ENCODE data around the gene CDH10. TPM values are rescaled to one million over a fixed set of nuclear protein-coding genes. Genes with fewer than 3 reads are reported as not detected.

CDH10 gene
- under 0.01 TPM in 1 of 2 replicates, not detected in the other for total RNA-seq

DNA sequence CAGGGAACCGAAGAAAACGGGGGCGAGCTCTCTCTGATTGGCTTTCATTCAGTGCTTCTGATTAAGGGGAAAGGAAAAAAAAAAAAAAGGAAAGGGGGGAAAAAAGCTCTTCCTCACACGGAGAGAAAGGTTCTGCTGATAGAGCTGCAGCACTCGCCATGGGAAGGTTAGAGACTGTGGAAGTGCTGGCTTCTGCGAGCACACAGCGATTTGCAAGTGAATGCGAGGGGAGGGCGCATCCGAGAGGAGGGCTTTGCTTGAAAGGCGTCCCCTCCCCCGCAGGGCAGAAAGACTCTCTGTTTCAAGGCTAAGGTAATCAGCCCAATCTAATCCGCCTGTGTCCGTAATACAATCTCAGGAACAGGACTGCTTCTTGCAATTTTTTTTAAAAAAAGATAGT is at the start of gene CDH10:
Gene CDH10, minus strand, starts transcription at position 218 of the 400 bp plus-strand sequence. CDS start 51,488 bp downstream, outside the sequence.
- no peak for DNase-seq (ENCODE audit: low read depth in 2 of 2)

DNA sequence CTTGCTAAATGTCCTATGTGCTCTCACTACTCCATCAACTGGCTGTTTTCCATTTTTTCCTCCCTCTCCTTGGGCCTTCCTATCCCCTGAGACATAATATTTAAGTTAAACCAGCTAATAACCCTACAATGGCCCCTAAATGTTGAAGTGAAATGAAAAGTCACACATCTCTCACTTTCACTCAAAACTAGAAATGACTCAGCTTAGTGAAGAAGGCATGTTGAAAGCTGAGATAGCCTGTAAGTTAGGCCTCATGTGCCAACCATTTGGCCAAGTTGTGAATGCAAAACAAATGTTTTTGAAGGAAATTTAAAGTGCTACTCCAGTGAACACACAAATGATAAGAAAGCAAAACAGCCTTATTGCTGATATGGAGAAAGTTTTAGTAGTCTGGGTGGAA is 48.8 kb upstream of the CDH10 start:
- no peak for DNase-seq (ENCODE audit: low read depth in 2 of 2)

DNA sequence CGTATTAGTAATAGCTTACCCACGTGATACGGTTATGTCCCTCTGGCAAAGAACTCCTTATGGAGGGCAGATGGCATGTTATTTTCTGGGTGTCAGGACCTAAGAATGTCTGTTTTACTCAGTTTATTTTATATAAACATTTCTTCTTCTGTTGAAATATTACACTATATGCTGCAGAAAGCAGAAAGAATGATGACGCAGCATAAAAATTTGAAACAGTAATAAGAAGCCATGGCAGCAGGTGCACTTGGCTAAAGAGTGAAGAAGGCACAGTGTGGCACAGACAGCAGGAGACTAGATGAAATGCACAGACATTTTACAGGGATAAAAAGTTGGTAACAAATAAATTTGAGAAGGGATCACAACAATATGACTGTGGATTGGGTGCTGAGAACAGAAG is 46.3 kb upstream of the CDH10 start:
- DNase-seq (ENCODE audit: low read depth in 2 of 2): no peak

DNA sequence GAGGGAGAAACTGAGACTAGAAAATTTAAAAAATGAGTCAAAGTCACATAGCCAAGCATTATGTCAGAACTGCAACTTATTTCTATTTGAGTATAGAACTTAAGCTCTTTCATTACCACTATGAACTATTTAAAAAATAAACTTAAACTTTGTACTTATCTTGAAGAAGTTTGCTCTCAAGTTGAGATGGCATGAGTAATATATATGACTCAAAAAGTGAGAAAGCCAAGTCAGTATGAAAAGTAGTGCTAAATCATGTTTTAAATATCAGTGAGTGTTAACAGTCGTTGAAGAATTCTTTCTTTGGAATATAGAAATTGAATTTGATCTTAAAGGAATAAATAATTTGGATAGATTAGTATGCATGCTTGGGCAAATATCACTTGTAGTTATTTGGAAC is 36.3 kb upstream of the CDH10 start:
- DNase-seq (ENCODE audit: low read depth in 2 of 2): no peak

DNA sequence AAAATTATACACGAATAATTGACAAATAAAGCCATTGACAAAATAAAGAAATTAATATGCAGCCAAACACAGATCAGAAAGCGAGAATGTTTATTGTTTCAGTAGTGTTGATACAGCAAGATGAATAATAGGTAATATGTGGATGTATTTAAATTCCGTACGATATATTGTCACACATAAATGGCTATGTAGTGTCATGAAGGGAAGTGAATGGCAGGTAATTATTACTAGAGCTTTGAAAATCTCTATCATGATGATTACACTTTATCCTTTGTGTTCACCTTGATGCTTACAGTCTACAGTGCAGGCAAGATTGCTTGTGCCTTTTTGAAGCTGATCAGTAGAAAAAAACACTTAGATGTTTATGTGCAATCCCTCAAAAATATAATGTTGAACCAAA is 23.3 kb upstream of the CDH10 start:
- DNase-seq (ENCODE audit: low read depth in 2 of 2): no peak

DNA sequence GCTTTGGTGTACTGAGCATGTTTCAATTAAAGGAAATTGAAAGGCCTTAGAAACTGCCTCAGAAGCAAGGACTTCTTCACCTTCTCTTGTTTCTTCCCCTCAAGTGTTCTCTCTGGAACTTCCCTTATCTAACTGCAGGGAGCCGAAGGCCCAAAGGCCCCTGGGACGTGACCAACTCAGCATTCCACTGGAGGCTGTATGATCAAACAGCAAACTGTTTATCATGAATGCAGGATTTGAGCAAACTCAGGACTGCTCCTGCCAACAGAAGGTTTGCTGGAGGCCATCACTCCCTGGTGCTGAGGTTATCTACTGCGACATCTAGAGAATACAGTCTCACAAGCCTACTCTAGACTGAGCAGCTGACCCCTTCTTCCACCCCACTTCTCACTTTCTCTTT is 4.8 kb upstream of the CDH10 start:
- DNase-seq (ENCODE audit: low read depth in 2 of 2): no peak

DNA sequence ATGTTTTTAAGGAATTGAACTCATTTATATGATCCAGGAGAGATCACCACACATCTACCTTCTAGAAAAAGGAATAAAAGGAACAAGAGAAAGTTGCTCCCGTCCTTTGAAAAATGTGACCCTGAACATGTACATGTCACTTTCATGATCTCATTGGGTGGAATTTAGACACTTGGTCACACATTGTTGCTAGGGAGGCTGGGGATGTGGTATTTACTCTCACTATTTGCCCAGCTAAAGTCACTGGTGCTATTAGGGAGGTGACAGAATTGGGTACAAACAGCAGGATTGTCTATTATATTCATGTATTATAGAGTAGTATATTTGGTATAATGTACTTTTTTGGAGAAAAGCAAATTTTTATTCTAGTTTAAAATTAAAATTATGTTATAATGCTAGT is 2.1 kb upstream of the CDH10 start:
- no peak for DNase-seq (ENCODE audit: low read depth in 2 of 2)

DNA sequence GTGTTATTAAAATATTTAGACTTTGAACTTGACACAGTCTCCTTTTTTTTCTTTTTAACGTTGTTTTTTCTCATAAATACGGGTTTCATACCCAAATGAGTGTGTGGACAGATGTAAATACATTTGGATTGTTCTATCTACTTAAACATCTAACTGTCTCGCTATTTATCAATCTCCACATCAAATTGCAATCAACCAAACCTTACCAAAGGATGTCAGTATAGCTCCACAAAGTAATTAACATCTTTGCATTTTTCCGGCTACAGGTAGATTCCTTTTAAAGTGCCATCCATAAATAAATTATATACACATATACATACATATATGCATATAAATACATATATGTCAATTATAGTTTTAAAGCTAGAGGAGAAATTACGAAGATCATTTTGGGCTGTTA is 705 bp upstream of the CDH10 start:
- no peak for DNase-seq (ENCODE audit: low read depth in 2 of 2)

DNA sequence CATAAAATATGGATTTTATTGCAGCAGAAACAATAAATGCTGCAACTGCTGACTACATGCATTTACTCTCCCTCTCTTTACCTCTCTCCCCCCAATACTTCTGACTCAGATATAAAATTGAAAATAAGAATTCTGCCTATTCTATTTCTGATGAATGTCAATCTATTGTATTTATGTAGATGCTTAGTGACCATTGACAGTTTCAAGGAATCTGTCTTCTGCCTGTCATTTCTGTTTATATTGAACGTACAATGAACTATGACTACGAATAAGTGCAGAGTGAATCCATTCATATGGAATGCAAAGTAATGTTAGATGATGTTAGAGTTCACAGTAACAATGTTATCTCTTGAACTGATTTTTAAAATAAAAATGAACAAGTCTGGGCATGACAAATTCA is 898 bp downstream of the CDH10 start:
- DNase-seq (ENCODE audit: low read depth in 2 of 2): no peak

DNA sequence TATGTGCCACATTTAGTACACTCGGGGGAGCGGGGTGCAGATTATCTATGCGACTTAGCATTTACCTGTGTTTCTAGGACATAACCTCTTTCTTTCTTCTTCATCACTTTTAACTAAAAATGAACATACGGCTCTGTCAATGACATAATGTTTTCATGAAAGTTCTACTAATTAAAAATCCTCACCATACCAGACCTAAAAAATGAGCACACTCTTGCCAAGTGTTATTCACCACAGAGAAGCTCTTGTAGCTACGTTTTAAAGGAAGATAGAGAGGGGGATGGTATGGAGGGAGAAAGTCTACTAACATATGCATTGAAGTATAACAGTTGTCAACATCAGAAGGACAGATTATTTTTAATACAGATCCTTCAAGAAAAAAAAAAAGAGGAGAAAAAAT is 1.6 kb downstream of the CDH10 start:
- no peak for DNase-seq (ENCODE audit: low read depth in 2 of 2)

DNA sequence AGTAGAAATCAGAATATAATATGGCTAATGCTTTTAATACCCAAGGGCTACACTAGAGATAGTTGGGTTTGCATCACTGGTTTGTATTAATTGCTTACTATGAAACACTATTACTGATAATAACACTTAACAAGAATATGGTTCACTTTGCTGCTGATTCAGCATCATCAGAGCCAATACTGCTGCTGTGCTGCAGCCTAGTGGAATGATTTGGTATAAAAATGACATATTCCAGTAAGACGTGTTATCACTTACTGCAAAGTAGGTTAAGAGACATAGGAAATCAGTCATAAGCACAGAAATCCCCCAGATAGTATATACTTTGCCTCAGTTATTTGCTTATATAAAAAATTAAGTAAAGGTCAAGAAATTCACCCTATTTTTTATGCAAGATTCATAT is 2.8 kb downstream of the CDH10 start:
- peak; percentile 19 to 20 for DNase-seq (ENCODE audit: low read depth in 2 of 2)

DNA sequence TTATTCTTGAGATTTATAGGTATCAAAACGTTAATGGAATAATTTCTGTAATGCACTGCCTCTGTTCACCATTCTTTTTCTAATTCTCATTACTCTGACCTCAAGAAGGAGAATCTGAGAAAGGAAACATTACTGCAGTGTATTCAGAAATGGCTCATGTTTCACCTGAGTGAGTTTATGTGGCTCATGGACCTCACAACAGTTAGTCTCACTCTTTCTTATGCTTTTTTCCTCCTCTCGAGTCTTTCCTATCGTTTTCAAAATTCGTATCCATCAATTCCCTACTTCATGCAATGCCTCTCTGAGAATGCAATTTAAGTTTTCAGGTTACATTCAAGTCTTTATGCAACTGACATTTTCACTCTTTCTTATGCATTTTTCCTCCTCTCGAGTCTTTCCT is 9.6 kb downstream of the CDH10 start:
- DNase-seq (ENCODE audit: low read depth in 2 of 2): no peak

DNA sequence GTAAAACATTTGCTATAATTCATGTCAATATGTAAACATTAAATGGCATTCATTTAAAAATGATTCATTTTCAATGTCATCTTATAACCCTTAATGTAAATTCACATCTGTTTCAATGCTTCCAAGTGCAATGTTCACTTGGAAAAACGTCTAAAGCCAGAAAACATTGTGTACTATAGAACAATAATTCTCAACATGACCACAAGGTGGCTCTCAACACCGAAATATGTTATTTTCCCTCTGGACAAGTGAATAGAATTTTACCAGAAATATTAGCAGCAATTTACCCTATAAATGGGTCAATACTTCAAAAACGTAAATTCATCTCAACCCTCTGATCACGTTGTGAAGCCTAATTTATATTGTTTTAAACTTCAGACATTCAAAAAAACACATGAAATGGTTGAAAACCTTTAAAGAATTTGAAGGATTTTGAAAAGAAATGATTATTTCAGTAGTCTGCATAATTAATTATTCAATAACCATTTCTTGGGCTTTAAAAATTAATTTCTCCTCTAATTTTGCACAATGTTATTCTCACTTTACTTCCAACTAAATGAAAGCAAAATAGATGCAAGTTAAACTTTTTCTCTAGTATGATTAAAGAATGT is 11.0 kb downstream of the CDH10 start:
- peak; percentile 34 to 45 for DNase-seq (ENCODE audit: low read depth in 2 of 2)

DNA sequence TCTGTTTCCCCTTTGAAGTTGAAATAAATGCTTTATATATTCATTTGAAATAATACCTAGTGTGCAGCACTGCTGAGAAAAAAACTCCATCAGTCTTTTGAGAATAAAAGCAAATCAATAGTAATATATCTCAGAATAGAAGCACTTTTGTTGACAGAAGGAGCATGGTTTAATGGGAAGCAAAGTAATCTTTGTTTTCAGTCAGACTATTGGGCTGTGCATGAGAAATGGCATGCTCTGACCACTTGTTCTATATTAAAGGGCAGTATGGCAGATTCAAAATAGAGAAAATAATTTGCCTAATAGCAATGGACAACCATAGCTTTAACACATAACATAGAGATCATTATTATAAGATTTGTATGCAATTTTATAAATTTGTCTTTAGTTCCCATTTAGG is 12.4 kb downstream of the CDH10 start:
- DNase-seq (ENCODE audit: low read depth in 2 of 2): no peak

DNA sequence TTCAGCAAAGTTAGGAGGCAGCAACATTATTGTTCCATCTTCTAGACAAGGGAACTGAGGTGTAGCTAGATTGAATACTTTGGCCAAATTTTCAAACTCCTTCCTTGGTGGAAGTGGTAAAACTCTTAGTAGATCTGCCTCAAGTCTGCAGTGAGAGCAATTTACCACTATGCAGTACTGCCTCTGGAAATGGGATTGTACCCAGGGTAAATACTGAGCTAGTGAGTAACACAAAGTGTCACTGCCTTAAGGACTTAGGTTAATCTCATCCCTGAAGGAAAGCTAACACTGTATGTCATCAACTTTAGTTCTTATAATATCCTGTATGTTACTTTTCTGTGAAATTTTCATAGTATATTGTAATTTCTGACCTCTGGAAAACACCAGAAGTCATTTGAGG is 13.9 kb downstream of the CDH10 start:
- DNase-seq (ENCODE audit: low read depth in 2 of 2): no peak

DNA sequence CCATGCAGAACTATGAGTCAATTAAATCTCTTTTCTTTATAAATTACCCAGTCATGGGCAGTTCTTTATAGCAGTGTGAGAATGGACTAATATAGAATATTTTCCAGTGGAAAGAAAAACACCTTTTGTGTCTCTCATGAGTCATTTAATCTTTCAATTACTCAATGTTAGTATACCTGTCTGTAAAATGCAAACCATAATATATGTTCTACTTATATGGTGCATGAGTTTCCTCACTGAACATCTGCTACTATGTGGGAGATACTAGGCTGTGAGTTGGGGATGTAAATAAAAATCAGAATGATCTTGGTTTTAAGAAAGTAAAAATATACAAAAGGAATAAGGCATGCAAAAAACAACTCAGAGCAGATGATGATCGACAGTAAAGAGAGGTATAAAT is 15.0 kb downstream of the CDH10 start:
- no peak for DNase-seq (ENCODE audit: low read depth in 2 of 2)

DNA sequence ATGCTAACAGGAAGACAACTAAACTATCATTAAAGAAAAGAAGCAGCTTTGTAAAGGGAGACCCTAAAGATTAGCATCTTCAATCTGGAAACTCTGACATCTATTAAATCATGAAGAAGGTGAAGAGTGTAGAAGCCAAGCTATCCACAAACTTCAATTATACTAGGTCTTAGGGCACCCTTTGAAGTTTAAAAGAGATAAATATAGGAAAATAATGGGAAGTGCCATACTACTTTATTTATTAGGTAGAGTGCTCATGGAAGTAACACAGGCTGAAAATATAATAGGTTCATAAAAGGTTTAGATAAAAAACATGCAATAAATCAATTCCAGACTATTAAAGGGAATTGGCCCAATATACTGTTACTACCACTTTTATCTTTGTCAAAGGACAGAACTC is 19.9 kb downstream of the CDH10 start:
- no peak for DNase-seq (ENCODE audit: low read depth in 2 of 2)

DNA sequence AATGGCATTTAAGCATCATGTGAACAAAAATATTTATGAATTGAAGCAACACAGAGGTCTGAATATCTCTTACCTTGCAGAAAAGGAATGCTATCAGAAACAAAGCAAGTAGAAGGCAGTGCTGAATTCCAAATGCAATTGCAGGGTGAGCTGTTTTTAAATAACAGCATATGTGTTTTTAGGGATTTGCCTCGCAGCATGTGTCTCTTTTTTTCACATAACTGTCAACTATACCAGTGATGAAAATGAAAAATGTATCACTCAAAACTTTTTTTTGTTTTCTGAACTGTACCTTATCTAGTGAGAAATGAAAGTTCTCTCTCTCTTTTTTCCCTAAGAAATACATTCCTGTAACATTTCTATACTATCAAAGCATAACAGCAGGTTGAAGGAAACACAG is 21.2 kb downstream of the CDH10 start:
- no peak for DNase-seq (ENCODE audit: low read depth in 2 of 2)

DNA sequence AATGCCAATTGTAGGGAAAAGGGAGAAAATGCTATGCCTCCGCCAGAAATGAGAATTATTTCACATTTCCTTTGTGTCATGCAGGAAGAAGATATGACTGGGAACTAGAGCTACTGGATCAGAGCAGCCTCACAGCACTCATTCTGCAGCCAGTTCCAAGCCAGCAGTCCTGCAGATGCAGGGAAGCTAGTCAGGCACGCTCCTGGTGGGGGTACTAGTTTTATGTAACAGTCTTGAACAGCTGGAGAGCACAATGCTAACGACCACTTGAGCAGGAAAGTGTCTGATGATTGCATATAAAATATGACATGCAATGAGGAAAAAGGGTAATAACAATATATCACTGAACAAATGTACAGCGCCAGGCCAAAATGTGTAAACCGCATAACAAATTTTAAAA is 21.7 kb downstream of the CDH10 start:
- DNase-seq (ENCODE audit: low read depth in 2 of 2): no peak

DNA sequence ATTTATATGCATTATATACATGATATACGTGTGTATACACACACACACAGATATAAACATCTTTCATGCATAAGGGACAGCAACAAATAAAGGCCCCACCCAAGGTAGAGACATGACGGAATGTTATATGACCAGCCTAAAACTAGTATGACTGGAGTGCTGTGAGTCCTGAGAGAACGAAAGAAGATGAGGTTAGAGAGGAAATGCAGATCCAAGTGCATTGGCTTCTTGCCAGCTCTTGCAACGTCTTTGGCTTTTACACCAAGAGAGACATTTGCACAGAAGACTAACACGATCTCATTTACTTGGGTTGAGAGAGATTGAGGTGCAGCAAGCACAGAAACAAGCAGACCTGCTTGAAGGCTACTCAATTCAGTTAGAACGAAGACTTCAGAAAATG is 23.0 kb downstream of the CDH10 start:
- no peak for DNase-seq (ENCODE audit: low read depth in 2 of 2)

DNA sequence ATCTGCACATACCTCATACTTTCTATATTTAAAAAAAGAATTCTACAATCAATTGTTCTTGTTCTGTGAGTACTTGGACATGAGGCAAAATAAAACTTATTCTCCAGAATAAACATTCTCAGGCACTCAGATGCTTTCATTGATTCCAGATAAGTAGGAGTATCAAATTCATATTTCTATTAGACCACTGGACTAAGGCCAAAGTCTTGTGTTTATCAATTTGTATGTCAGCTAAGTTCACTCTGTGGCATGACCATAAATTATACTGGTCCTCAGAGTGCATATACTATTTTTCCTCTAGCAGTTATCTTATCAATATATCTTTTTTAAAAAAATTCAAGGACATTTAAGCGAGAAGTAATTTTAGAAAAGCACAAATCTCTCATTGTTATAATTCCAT is 28.2 kb downstream of the CDH10 start:
- DNase-seq (ENCODE audit: low read depth in 2 of 2): no peak

DNA sequence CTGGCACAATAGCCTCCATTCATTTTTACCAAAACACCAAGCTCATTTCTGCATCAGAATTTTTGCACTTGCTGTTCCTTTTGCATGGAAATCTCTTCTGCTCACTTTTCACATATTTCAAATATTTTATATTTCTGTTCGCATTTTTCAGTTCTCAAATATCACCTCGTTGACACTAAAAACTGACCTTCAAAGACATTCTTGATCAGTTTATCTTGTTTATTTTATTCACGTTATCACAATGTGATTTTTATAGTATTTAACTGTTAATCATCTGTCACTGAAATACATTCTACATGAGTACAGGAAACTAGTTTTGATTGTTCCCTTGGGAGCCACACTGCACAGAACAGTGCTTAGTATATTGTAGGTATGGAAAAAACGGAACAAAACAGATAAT is 29.6 kb downstream of the CDH10 start:
- DNase-seq (ENCODE audit: low read depth in 2 of 2): no peak

DNA sequence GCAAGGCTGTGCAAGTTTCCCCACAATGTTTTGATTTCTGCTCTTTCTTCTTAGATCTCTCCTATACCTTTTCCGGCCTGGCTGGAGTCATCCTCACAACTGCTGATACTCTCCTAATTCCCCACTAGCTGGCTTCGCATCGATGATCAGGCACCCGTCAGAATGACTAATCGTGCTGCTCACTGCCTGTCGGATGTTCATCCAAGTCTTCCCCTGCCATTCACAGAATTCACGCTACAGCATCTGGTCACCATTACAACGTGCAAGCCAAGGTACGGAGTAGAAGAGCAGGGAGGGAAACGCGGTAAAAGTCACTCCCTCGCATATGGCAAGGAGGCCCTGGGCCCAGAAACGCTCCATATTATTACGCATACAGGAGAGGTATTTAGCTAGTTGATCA is 35.1 kb downstream of the CDH10 start:
- no peak for DNase-seq (ENCODE audit: low read depth in 2 of 2)

DNA sequence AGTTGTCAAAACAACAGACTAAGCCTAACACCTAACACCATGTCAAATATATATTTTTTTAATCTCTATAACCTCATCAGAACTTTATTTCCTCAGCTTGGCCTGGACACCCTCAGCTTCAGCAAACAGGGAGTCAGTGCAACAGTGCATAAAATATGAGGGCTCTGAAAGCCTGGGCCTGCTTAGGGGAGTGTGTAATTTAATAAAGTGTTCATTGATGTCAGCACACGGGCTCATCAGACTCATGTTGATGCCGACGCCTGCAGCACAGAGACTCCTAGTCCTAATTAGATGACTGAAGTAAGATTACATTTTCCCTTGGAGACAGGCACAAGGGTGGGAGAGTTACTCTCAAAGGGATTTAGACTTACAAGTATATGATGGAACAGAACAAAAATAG is 37.8 kb downstream of the CDH10 start:
- DNase-seq (ENCODE audit: low read depth in 2 of 2): no peak

All from lung microvascular endothelial cell (primary cell).